ENCODE data around the gene CXCL10.

Gene CXCL10

DNA sequence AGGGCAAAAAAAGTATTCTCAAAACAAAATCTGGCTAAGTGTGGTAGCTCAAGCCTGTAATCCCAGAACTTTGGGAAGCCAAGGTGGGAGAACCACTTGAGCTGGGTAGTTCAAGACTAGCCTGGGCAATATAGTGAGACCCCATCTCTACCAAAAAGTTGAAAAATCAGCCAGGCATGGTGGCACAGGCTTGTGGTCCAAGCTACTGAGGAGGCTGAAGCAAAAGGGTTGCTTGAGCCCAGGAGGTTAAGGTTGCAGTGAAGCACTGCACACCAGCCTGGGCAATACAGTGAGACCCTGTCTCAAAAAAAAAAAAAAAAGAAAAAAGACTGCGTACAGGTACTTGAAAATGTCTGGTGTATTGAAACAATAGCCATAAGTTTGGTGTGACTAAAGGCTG is 30.8 kb downstream of the CXCL10 start:
- no peak for DNase-seq (ENCODE audit: low spot score)

DNA sequence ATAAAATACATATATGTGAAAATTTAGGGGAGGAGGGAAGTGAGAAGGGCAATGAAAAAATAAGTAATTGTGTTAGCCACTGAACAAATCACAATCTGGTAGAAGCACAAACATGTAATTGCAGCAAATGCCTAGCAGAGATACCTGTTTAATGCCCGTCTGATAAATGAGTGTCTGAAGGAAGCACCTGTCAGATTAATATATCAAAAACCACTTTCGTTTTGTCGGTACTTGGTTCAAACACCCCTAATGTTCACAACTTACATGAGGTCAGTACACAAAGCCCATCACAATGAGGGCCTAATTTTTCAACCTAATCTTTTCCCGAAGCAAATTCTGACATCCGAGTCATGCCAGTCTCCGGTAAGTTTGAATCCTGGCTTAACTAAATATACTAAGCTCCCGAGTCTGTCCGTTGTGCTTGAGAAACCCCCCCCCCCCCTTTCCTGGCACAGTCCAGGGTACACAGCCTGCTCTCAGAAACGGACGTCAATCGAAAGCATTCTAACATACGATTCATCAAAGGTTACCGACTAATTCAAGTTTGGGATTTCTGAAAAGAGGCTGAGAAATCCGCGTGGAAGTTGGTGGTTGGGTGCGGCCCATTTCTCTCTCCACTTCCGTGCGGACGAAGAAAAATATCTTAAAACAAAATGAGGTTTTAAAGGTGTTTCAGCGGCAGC is 33.3 kb downstream of the CXCL10 start:
- DNase-seq (ENCODE audit: low spot score): peak; percentile 31

DNA sequence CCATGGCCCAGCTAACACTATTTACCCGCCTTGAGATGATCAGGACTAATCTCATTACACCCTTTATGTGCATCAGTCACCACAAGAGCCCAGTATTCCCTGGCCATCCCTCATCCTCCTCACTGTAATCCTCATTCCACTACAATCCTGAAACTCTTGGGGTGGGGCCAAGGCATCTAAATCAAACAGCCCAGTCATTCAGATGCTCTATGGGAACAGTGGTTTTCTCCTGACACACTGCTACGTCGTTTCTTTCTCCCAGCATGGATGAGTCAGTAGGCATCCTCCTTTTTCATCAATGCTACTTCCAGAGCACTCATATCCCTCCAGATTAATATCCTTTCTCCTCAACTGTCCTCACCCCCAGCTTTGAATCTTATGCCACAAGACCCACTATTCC is 38.2 kb downstream of the CXCL10 start:
- no peak for DNase-seq (ENCODE audit: low spot score)

DNA sequence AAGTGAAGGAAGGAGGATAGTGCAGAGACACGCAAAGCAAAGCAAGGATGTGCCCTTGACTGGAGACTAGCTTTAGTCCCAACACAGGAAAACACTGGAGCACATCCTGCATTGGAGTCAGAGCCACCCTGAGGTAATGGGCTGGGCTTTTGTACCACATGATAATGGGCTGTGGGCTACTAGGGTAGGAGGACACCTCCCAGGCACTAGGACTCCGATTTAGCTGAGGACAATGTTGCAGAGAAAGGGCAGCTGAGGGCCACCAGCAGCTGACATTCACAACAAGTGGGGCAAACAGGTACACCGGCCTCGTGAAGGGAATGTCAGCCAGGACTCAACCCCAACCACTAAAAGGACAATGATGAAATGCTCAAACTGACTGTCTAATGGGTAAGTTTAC is 42.7 kb downstream of the CXCL10 start:
- DNase-seq (ENCODE audit: low spot score): no peak

DNA sequence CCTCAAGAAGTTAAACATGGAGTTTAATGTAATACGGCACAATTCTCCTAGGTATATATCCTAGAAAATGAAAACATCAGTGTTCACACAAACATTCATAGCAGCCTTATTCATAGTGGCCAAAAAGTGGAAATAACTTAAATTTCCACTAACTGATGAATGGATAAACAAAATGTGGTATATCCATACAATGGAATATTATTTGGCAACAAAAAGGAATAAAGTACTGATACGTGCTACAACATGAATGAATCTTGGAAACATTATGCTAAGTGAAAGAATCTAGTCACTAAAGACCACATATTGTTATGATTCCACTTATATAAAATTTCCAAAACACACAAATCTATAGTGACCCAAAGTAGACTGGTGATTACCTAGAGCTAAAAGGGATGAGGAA is 47.1 kb downstream of the CXCL10 start:
- DNase-seq (ENCODE audit: low spot score): no peak

DNA sequence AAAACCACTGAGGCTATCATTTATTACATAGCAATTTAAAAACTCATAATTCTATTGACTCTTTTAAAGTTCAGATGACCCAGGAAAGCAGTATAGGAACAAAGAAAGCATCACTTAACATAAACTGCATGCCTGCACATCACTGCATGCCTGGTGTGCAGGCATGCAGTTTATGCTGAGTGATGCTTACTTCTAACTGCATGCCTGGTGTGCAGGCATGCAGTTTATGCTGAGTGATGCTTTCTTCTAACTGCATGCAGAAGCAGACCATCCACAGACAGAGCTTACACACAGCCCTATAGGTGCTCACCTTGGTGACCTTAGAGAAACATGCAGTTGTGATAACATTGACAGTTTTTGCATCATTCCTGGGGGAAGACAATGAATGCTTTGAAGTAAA is 49.5 kb downstream of the CXCL10 start:
- no peak for DNase-seq (ENCODE audit: low spot score)

All from NAMALWA (cell line).